SKM-1 treated with dmso at 0.1 percent for 144 hours (cell line): ENCODE results near the gene NYAP1.
"Not testable (repeated sequence)": the region's sequence is repeated elsewhere in the genome, so short reads cannot be mapped to it uniquely, and the experiment has no call there.

ENCODE experiments used
- DNase-seq: peaks from one replicate; lab custom pipeline; 2025; ENCODE audit not compliant: unreplicated experiment; lab: John Stamatoyannopoulos, UW

Gene NYAP1

DNA sequence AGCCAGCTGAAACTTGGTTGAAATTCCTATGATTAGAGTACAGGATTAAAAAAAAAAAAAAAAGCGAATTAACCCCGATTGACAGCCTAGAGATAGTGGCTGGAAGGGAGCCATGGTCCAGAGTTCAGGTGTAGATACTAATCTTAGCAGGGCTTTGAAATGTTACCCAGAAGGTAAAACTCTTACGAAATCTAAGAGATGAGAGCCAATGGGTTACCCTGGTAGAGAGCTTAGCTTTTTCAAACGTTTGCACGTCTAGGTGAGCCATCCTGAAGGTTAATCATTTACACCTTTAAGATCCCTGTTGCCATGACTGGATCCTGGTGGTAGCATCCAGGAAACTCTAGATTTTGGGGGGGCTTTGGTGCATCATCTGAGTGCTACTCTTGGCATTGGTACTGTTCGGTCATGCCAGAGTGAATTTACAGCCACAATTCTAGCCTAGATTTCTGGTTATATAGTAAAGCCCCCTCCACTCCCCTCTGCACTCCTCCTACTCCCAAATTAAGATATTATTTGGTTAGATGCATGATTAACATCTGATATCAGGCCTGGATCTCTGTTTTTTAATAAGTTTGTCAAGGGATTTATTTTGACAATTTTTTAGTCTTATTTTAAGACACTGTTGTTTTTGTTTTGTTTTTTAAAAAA is 56.5 kb downstream of the NYAP1 start:
- DNase-seq = no peak

DNA sequence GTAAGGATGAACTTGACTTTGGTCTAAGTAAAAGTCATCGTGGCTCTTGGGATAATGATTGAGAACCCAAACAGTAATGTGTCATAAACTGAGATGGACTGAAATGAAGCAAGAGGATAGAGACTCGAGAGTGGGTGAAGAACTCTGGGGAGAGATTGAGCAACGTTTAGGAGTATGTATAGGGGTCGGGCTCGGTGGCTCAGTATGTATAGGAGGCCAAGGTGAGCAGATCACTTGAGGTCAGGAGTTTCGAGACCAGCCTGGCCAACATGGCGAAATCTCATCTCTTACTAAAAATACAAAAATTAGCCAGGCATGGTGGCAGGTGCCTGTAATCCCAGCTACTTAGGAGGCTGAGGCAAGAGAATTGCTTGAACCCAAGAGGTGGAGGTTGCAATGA is 57.6 kb downstream of the NYAP1 start:
- not testable (repeated sequence) for DNase-seq

DNA sequence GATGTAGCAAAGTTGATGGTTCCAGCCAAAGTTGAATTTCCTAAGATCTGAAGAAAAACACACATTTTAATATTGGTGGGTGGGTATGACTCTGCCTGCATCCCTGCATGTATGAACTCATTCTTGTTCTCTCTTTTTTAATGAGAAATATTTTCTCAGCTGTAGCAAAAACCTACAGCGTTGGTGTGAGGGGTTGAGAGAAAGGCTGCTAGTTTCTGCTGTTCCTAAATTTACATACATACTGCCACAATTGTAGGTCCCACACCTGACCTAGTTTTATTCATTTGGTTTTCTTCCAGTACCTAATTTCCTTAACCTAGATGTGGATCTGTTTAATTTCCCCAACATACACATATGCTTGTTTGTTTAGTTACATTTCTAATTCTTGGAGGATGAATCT is 59.9 kb downstream of the NYAP1 start:
- DNase-seq = no peak

DNA sequence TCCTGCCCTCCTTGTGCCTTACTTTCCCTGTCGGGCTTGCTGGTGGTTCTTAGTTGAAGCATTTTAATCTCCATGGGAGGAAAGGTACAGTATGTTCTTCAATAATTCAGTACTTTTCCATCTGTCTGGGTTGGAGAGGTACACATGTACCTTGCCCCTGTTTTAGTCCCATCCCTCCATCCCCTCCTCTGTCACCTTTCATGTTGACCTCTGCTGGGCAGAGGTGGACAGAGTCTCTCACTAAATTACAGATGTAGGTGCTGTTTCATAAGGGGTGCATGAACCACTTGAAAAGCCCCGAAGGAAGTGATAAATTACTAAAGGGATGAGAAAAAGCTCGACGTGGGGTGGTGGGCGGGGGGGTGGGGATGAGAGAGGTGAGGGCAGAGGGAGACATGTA is 60.7 kb downstream of the NYAP1 start:
- DNase-seq = no peak
